ENCODE measurements around the gene TBXAS1.

GRCh38 chr7:139976838-139977656 lies 148.0 kb downstream of the TBXAS1 start:
- TF ChIP-seq CTCF (IDR thresholded peaks at IDR 0.05) (no peak), POLR2A (IDR thresholded peaks at IDR 0.05) (no peak)
